Colonic mucosa (tissue), 4 donors: ENCODE data around the gene COL13A1. TPM values are rescaled to one million over a fixed set of nuclear protein-coding genes. Genes with fewer than 3 reads are reported as not detected.

Experiments used
- DNase-seq: peaks from one replicate; pipeline ENCODE4 v3.0.0-alpha.2; 2020
- H3K27ac ChIP-seq: fragments of 200-600 bp; one replicate; pipeline ENCODE4 v1.8.0; 2021
- H3K27me3 ChIP-seq: fragments of 200-600 bp; one replicate; pipeline ENCODE4 v1.8.0; 2021
- H3K36me3 ChIP-seq: fragments of 200-600 bp; one replicate; pipeline ENCODE4 v1.8.0; 2021
- H3K4me1 ChIP-seq: fragments of 200-600 bp; one replicate; pipeline ENCODE4 v1.8.0; 2021; ENCODE audit warnings: mild to moderate bottlenecking
- H3K4me3 ChIP-seq: fragments of 200-600 bp; one replicate; pipeline ENCODE4 v1.8.0; 2021
- H3K9ac ChIP-seq, 2 donors: one replicate each; pipeline ENCODE4 v1.7.0; 2013; ENCODE audit warnings: control low read depth in 2 of 2, low read depth in 2 of 2, low read length in 2 of 2
- H3K9me3 ChIP-seq: fragments of 200-600 bp; one replicate; pipeline ENCODE4 v1.8.0; 2021
- CTCF ChIP-seq: fragments of 200-600 bp; IDR thresholded peaks from one replicate; pipeline ENCODE4 v1.8.0; 2022; ENCODE audit warnings: antibody characterized with exemption, mild to moderate bottlenecking
- intact Hi-C: fragments of 100-400 bp; cut with DNase I; formaldehyde crosslinking; loops from one replicate; pipeline ENCODE4 v1.14.1; 2022
- total RNA-seq, 2 donors: library from RNA; stranded (reverse); fragmentation: NEBNext Ultra II Directional in 1 of 2; extraction: Animal tissue kit (Norgen Biotek cat#: 25700) in 1 of 2; gene quantifications; one replicate each; pipeline ENCODE4 v1.2.1, GENCODE V29; 2021
- donor health status: healthy.
- donor health status: DM: no; HTN: no; CAD: no.
- donor health status: DM: no; HTN: no; CAD: no.

The COL13A1 gene
- total RNA-seq, 2 donors from 2014 or later = 1.0 to 1.1 TPM

DNA sequence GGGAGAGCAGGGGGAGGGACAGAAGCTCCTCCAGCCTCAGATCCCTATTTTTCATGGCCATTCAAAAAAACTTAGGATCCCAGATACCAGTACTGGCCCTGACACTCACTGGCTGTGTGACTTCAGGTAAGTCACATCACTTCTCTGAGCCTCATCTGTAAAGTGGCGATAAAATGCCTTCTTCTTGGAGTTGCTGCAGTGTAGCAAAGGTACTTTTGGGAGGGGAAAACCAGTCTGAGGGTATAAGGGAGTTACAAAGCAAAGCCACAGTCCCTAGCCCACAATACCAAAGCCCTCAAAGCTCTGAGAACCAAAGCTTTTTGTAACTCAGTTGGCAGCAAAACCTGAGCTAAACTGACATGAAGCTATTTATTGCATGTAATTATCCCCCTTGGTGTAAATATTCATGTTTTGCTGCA is 43.4 kb upstream of the COL13A1 start:
- no peaks in the 10 kb centered on the region for H3K36me3 ChIP-seq
- TF ChIP-seq CTCF = no peak
- no peak overlapping the region for H3K27ac ChIP-seq
- no peaks in the 10 kb centered on the region for H3K9me3 ChIP-seq
- no peak overlapping the region for H3K4me3 ChIP-seq
- no peaks in the 10 kb centered on the region for H3K4me1 ChIP-seq
- intact Hi-C loops = no loop called here
- H3K9ac ChIP-seq = no peak overlapping the region
- DNase-seq = no peak
- H3K27me3 ChIP-seq = no peaks in the 10 kb centered on the region

DNA sequence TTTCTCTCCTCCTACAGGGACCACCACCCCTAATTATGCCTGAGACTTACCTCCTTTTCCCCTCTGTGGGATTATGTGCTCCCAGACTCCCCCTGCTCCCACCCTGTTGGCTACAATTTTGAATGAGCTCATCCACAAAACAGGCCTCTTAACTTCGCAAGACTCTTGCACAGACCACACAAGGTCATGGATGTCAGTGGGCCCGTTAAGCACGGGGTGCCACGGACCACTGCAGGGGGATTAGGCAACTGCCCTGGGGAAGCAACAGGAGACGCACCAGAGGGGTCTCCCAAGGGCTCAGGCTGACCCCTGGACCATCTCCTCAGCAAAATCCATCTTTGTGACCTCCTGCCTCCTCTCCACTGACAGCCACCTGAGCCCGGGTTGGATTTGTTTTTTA is 42.1 kb upstream of the COL13A1 start:
- Histone ChIP-seq H3K4me1 (no peaks in the 10 kb centered on the region), H3K9ac (no peak overlapping the region), H3K4me3 (no peak overlapping the region), H3K36me3 (no peaks in the 10 kb centered on the region), H3K27me3 (no peaks in the 10 kb centered on the region), H3K9me3 (no peaks in the 10 kb centered on the region), H3K27ac (no peak overlapping the region)
- DNase-seq = no peak
- no peak for TF ChIP-seq CTCF
- intact Hi-C loops = no loop called here

DNA sequence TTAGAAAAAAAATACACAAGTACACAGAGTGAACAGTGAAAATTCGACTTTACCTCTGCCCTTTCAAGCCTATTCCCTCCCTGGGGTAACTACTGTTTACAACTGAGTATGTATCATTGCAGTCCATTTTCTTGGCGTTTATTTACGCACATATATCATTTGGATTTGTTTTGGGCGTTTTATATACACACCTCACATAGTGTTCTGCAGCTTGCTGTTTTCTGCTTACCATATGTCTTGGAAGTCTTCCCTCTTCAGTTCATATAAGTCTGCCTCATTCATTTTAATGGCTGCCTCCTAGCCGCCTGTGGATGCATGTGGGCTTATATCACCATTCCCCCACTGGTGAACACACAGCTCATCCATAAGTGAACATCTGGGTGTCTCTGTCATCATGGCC is 41.6 kb upstream of the COL13A1 start:
- Histone ChIP-seq H3K27me3 (no peaks in the 10 kb centered on the region), H3K27ac (no peak overlapping the region), H3K9ac (no peak overlapping the region), H3K4me1 (no peaks in the 10 kb centered on the region), H3K36me3 (no peaks in the 10 kb centered on the region), H3K4me3 (no peak overlapping the region), H3K9me3 (no peaks in the 10 kb centered on the region)
- no peak for TF ChIP-seq CTCF
- intact Hi-C loops = no loop called here
- DNase-seq = no peak

GRCh38 chr10:69761320-69761719 is 40.4 kb upstream of the COL13A1 start:
- no peak for TF ChIP-seq CTCF
- Histone ChIP-seq H3K27me3 (no peaks in the 10 kb centered on the region), H3K36me3 (no peaks in the 10 kb centered on the region), H3K4me3 (no peak overlapping the region), H3K4me1 (no peaks in the 10 kb centered on the region), H3K9ac (no peak overlapping the region), H3K27ac (no peak overlapping the region), H3K9me3 (no peaks in the 10 kb centered on the region)
- intact Hi-C loops = no loop called here
- no peak for DNase-seq

- no peak overlapping the region for H3K4me3 ChIP-seq
- no peaks in the 10 kb centered on the region for H3K36me3 ChIP-seq
- TF ChIP-seq CTCF = no peak
- no peaks in the 10 kb centered on the region for H3K4me1 ChIP-seq
- no peaks in the 10 kb centered on the region for H3K9me3 ChIP-seq
- DNase-seq = no peak
- no peaks in the 10 kb centered on the region for H3K27me3 ChIP-seq
- H3K27ac ChIP-seq = no peak overlapping the region
- H3K9ac ChIP-seq = no peak overlapping the region
- intact Hi-C loops = no loop called here
These were observed 35.4 kb upstream of the COL13A1 start for GRCh38 chr10:69766161-69766910.
